ENCODE results near the gene DVL3. TPM values are rescaled to one million over a fixed set of nuclear protein-coding genes. Genes with fewer than 3 reads are reported as not detected.
"Not testable (repeated sequence)": the region's sequence is repeated elsewhere in the genome, so short reads cannot be mapped to it uniquely, and the experiment has no call there.

The DVL3 gene
- total RNA-seq, 1 donor from 2014 or later: 159 TPM

DNA sequence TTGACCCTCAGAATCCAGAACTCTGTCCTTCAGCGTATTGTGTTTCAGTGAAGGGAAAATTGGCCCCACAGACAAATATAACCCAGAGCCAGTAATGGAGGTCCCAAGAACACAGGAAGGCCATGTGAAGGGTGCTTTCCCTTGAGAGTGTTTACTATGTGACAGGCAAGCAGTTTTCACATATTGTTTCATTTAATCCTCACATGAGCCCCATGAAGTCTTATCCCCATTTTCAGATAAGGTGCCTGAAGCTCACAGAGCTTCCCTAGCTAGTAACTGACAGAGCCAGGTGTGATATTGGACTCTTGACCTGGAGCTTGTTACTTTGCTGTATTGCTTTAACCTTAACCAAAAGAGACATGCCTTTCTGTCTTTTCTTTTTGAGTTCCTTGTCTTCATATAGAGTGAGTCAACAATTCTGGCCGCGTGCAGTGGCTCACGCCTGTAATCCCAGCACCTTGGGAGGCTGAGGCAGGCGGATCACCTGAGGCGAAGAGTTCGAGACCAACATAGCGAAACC lies 9.4 kb upstream of the DVL3 start:
- TF ChIP-seq, protein P1, sequence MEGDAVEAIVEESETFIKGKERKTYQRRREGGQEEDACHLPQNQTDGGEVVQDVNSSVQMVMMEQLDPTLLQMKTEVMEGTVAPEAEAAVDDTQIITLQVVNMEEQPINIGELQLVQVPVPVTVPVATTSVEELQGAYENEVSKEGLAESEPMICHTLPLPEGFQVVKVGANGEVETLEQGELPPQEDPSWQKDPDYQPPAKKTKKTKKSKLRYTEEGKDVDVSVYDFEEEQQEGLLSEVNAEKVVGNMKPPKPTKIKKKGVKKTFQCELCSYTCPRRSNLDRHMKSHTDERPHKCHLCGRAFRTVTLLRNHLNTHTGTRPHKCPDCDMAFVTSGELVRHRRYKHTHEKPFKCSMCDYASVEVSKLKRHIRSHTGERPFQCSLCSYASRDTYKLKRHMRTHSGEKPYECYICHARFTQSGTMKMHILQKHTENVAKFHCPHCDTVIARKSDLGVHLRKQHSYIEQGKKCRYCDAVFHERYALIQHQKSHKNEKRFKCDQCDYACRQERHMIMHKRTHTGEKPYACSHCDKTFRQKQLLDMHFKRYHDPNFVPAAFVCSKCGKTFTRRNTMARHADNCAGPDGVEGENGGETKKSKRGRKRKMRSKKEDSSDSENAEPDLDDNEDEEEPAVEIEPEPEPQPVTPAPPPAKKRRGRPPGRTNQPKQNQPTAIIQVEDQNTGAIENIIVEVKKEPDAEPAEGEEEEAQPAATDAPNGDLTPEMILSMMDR (IDR thresholded peaks at IDR 0.05; ENCODE audit: unreplicated experiment): no peak
- Mint-ChIP-seq H3K27me3 (ENCODE audit: low read depth) (no peaks in the 10 kb centered on the region), H3K4me3 (no peak overlapping the region), H3K27ac (peak overlapping the region; percentile 77), H3K4me1 (no peaks in the 10 kb centered on the region), H3K36me3 (peaks cover 10% of the 10 kb centered on the region), H3K9me3 (no peaks in the 10 kb centered on the region)
- DNase-seq (ENCODE audit: low spot score in 2 of 2, unreplicated experiment in 2 of 2): no peak

DNA sequence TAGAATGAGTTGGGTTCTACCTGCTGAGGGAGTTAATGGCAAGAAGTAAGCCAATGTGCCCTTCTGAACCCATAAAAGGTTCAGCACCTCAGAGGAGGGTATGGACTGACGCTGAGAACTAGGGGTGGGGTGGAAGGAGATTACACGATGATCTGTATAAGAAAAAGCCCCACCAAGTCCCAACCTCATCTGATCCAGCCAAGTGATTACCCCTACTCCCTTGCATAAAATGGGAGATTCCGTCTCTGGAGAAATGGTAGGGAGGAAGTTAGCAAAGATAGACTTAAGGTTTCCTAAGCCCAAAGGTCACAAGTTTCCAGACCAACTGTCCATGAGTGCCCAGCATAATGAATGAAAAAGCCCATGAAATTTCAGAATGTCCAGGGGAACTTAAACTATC lies 7.1 kb upstream of the DVL3 start:
- TF ChIP-seq, protein P1 (IDR thresholded peaks at IDR 0.05; ENCODE audit: unreplicated experiment): no peak
- no peaks in the 10 kb centered on the region for H3K27me3 Mint-ChIP-seq (ENCODE audit: low read depth)
- no peaks in the 10 kb centered on the region for H3K9me3 Mint-ChIP-seq
- H3K4me1 Mint-ChIP-seq: peaks cover 4% of the 10 kb centered on the region
- no peak overlapping the region for H3K4me3 Mint-ChIP-seq
- no peaks in the 10 kb centered on the region for H3K36me3 Mint-ChIP-seq
- DNase-seq (ENCODE audit: low spot score in 2 of 2, unreplicated experiment in 2 of 2): no peak
- H3K27ac Mint-ChIP-seq: no peak overlapping the region

DNA sequence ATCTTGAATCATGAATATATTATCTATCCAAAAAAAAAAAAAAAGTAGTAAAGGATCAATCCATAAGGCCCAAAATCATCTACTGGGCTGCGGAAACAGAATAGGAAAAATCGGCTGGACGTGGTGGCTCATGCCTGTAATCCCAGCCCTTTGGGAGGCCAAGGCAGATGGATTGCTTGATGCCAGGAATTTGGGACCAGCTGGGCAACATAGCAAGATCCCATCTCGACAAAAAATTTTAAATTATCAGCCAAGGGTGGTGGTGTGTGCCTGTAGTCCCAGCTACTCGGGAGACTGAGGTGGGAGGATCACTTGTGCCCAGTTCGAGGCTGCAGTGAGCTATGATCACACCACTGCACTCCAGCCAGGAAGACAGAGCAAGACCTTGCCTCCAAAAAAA lies 6.1 kb upstream of the DVL3 start:
- Mint-ChIP-seq H3K4me3 (no peak overlapping the region), H3K4me1 (peaks cover 11% of the 10 kb centered on the region), H3K36me3 (no peaks in the 10 kb centered on the region), H3K9me3 (no peaks in the 10 kb centered on the region), H3K27ac (no peak overlapping the region), H3K27me3 (ENCODE audit: low read depth) (no peaks in the 10 kb centered on the region)
- TF ChIP-seq, protein P1 (IDR thresholded peaks at IDR 0.05; ENCODE audit: unreplicated experiment): no peak
- no peak for DNase-seq (ENCODE audit: low spot score in 2 of 2, unreplicated experiment in 2 of 2)

DNA sequence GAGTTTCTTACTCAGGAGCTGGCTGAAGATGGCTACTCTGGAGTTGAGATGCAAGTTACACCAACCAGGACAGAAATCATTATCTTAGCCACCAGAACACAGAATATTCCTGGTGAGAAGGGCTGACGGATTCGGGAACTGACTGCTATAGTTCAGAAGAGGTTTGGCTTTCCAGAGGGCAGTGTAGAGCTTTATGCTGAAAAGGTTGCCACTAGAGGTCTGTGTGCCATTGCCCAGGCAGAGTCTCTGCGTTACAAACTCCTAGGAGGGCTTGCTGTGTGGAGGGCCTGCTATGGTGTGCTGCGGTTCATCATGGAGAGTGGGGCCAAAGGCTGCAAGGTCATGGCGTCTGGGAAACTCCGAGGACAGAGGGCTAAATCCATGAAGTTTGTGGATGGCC lies 5.4 kb upstream of the DVL3 start:
- H3K4me1 Mint-ChIP-seq: peaks cover 15% of the 10 kb centered on the region
- not testable (repeated sequence) for H3K9me3 Mint-ChIP-seq; H3K27ac Mint-ChIP-seq; DNase-seq (ENCODE audit: low spot score in 2 of 2, unreplicated experiment in 2 of 2); H3K27me3 Mint-ChIP-seq (ENCODE audit: low read depth); H3K36me3 Mint-ChIP-seq; H3K4me3 Mint-ChIP-seq

DNA sequence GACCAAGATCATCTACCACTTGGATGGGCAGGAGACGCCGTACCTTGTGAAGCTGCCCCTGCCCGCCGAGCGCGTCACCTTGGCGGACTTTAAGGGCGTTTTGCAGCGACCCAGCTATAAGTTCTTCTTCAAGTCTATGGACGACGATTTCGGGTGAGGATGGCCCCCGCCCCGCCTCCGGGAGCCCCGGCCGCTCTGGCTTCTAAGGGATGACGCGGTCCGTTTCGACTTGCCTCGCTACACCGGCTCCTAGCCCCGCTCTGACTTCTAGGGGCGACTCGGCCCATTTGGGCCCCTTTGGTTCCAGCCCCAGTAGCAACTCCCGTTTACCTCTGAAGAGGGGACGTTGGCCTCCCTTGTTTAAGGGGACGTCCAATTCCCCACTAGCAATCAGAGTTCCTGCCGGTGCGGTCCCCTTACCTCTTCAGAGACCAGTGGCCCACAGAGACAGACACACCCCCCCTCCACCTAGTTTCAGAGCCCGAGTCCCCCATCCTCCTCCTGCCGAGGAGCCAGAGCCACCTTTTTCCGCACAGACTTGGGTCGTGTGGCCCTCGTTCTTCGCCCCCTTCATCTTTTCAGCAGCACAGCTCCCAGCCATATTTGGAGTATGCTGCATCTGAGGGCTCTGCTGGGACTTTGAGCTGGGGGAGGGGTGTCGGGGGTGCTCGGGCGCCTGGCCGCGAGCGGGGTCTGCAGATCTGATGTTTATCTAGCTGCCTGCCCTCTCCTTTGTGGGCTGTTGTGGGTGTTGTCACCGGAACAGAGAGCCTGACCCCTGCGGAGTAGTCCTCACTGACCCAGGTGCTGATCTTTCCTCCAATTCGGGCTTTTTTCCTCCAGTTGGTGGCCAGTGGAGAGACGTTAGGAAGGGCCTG lies 706 bp downstream of the DVL3 start:
- Mint-ChIP-seq H3K36me3 (peaks cover 2% of the 10 kb centered on the region), H3K9me3 (no peaks in the 10 kb centered on the region), H3K4me1 (peaks cover 41% of the 10 kb centered on the region), H3K27me3 (ENCODE audit: low read depth) (no peaks in the 10 kb centered on the region), H3K4me3 (peak overlapping the region; percentile 98), H3K27ac (peak overlapping the region; percentile 98)
- TF ChIP-seq, protein P1 (IDR thresholded peaks at IDR 0.05; ENCODE audit: unreplicated experiment): no peak
- DNase-seq (ENCODE audit: low spot score in 2 of 2, unreplicated experiment in 2 of 2): peak in 1 of 2 experiments; percentile 54

DNA sequence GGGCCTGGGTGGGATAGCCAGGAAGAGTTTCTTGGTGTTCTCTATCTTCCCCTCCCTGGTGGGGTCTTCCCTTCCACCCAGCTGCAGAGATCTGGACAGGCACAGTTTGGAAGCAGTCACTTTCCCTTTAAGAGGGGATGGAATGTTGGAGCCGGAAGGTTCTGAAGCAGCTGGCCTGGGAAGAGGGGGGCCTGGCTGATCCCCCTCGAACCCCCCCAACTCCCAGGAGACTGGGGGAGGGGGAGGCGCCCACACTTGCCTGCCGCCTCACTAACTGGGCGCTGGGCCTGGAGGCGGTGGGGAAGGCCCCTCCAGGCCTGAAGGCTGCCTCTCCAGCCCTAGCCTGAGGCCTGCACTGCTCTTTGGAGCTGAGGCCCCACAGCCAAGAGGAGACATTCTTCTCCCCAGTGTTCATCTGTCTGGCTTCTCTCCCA lies 1.4 kb downstream of the DVL3 start:
- no peaks in the 10 kb centered on the region for H3K9me3 Mint-ChIP-seq
- TF ChIP-seq, protein P1 (IDR thresholded peaks at IDR 0.05; ENCODE audit: unreplicated experiment): no peak
- peaks cover 46% of the 10 kb centered on the region for H3K4me1 Mint-ChIP-seq
- peaks cover 4% of the 10 kb centered on the region for H3K36me3 Mint-ChIP-seq
- H3K27me3 Mint-ChIP-seq (ENCODE audit: low read depth): no peaks in the 10 kb centered on the region
- peak overlapping the region; percentile 98 for H3K4me3 Mint-ChIP-seq
- peak overlapping the region; percentile 99 for H3K27ac Mint-ChIP-seq
- peak in 1 of 2 experiments; percentile 65 for DNase-seq (ENCODE audit: low spot score in 2 of 2, unreplicated experiment in 2 of 2)

Measured in mesothelial cell of epicardium (in vitro differentiated cells).